Nephron progenitor cell (in vitro differentiated cells): ENCODE measurements around the gene CCN2.

Experiments used
- DNase-seq: peaks from one replicate; pipeline ENCODE4 v3.0.0; 2021
- H3K27ac Mint-ChIP-seq: 2 replicates; pipeline ENCODE4 v1.8.0; 2021; ENCODE audit warnings: mild to moderate bottlenecking, moderate library complexity, mixed read lengths
- H3K27me3 Mint-ChIP-seq: 2 replicates; pipeline ENCODE4 v1.8.0; 2021; ENCODE audit warnings: mild to moderate bottlenecking, low read depth, mixed read lengths; ENCODE audit not compliant: poor library complexity
- H3K36me3 Mint-ChIP-seq: 2 replicates; pipeline ENCODE4 v1.8.0; 2021; ENCODE audit warnings: low read depth, mixed read lengths
- H3K4me1 Mint-ChIP-seq: 2 replicates; pipeline ENCODE4 v1.8.0; 2021; ENCODE audit warnings: mixed read lengths
- H3K4me3 Mint-ChIP-seq: 2 replicates; pipeline ENCODE4 v1.8.0; 2021; ENCODE audit warnings: mild to moderate bottlenecking, moderate library complexity, mixed read lengths
- H3K9me3 Mint-ChIP-seq: 2 replicates; pipeline ENCODE4 v1.8.0; 2021; ENCODE audit warnings: mild to moderate bottlenecking, moderate library complexity, mixed read lengths
- CTCF ChIP-seq: fragments of 200-600 bp; sonication (generic); IDR thresholded peaks from 2 replicates; pipeline ENCODE4 v1.5.0; 2021; ENCODE audit warnings: antibody characterized with exemption

CCN2 gene

GRCh38 chr6:131945971-131946370, 5.2 kb downstream of the CCN2 start:
- Mint-ChIP-seq H3K4me1 (peaks cover 14% of the 10 kb centered on the region), H3K9me3 (no peaks in the 10 kb centered on the region), H3K27ac (no peak overlapping the region), H3K27me3 (peaks cover 7% of the 10 kb centered on the region), H3K36me3 (peaks cover 12% of the 10 kb centered on the region), H3K4me3 (no peak overlapping the region)
- DNase-seq: no peak
- no peak for TF ChIP-seq CTCF

GRCh38 chr6:131937703-131938631, 13.2 kb downstream of the CCN2 start:
- Mint-ChIP-seq H3K36me3 (no peaks in the 10 kb centered on the region), H3K4me1 (peaks cover 5% of the 10 kb centered on the region), H3K27me3 (no peaks in the 10 kb centered on the region), H3K27ac (no peak overlapping the region), H3K4me3 (no peak overlapping the region), H3K9me3 (no peaks in the 10 kb centered on the region)
- no peak for TF ChIP-seq CTCF
- DNase-seq: no peak

DNA sequence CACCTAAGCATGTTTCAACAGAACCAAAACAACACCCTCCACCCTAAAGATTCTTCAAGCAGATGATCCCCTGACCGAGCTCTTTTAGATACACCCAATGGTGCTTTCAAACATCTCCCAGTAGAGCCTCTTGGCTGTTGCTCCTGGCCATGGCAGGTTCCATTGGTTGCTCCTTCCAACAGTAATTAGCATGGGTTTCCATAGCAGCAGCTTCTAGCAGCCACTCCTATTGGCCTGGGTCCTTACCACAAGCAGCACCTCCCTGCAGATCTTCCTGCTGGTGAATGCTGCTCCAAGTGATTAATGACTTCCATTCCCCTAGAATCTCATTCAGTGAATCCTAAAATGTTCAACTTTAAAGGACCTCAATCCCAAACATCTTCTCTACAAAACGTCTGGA, 13.9 kb downstream of the CCN2 start:
- DNase-seq: no peak
- peaks cover 5% of the 10 kb centered on the region for H3K4me1 Mint-ChIP-seq
- no peaks in the 10 kb centered on the region for H3K36me3 Mint-ChIP-seq
- no peaks in the 10 kb centered on the region for H3K27me3 Mint-ChIP-seq
- H3K4me3 Mint-ChIP-seq: no peak overlapping the region
- H3K9me3 Mint-ChIP-seq: no peaks in the 10 kb centered on the region
- TF ChIP-seq CTCF: no peak
- H3K27ac Mint-ChIP-seq: no peak overlapping the region

DNA sequence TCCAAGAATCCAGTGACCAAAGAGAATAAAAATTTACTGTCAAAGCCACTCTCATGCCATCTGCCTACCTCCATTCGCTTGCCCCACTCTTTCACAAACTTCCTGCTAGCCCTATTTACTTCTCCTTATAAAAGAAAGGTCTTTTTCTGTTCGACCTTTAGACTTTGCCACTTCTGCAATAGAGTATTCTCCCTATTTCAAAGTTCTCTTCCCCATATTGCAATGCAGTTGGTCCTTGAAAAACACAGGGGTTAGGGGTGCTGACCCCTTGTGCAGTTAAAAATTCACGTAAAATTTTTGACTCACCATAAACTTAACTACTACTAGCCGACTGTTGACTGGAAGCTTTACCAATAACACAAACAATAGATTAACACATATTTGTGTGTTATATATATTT, 15.0 kb downstream of the CCN2 start:
- TF ChIP-seq CTCF: no peak
- Mint-ChIP-seq H3K9me3 (no peaks in the 10 kb centered on the region), H3K36me3 (no peaks in the 10 kb centered on the region)

GRCh38 chr6:131931063-131931750, 20.0 kb downstream of the CCN2 start:
- H3K36me3 Mint-ChIP-seq: no peaks in the 10 kb centered on the region
- H3K27me3 Mint-ChIP-seq: no peaks in the 10 kb centered on the region
- H3K27ac Mint-ChIP-seq: peak overlapping the region; percentile 45
- no peak overlapping the region for H3K4me3 Mint-ChIP-seq
- H3K4me1 Mint-ChIP-seq: peaks cover 10% of the 10 kb centered on the region
- DNase-seq: no peak
- H3K9me3 Mint-ChIP-seq: no peaks in the 10 kb centered on the region
- TF ChIP-seq CTCF: no peak

More for the DNA sequence above, 15.0 kb downstream of the CCN2 start:
- no peak overlapping the region for H3K4me3 Mint-ChIP-seq
- H3K4me1 Mint-ChIP-seq: peaks cover 5% of the 10 kb centered on the region
- no peak overlapping the region for H3K27ac Mint-ChIP-seq
- DNase-seq: no peak
- H3K27me3 Mint-ChIP-seq: no peaks in the 10 kb centered on the region
